Stomach (tissue), 4 donors: Measurements from ENCODE around the gene EIPR1.

Experiments used
- EP300 ChIP-seq: sonication (generic); formaldehyde crosslinking; IDR thresholded peaks from one replicate; pipeline ENCODE4 v1.6.1; 2017; ENCODE audit warnings: antibody characterized with exemption
- POLR2AphosphoS5 ChIP-seq, 3 donors: sonication (generic); formaldehyde crosslinking; IDR thresholded peaks; one replicate each; pipeline ENCODE4 v1.6.1; 2016; ENCODE audit warnings: antibody characterized with exemption in 3 of 3
- TF ChIP-seq, protein P1 (sequence below), 7 experiments: fragments of 450-650 bp in 4 of 7; fragments of 200-600 bp in 3 of 7; sonication (generic) in 3 of 7; IDR thresholded peaks; one replicate each; pipeline ENCODE4 v1.5.1; 2016 to 2019; ENCODE audit warnings: antibody characterized with exemption in 7 of 7, control low read depth in 2 of 7, mild to moderate bottlenecking in 1 of 7

- TF ChIP-seq, protein P1, sequence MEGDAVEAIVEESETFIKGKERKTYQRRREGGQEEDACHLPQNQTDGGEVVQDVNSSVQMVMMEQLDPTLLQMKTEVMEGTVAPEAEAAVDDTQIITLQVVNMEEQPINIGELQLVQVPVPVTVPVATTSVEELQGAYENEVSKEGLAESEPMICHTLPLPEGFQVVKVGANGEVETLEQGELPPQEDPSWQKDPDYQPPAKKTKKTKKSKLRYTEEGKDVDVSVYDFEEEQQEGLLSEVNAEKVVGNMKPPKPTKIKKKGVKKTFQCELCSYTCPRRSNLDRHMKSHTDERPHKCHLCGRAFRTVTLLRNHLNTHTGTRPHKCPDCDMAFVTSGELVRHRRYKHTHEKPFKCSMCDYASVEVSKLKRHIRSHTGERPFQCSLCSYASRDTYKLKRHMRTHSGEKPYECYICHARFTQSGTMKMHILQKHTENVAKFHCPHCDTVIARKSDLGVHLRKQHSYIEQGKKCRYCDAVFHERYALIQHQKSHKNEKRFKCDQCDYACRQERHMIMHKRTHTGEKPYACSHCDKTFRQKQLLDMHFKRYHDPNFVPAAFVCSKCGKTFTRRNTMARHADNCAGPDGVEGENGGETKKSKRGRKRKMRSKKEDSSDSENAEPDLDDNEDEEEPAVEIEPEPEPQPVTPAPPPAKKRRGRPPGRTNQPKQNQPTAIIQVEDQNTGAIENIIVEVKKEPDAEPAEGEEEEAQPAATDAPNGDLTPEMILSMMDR (IDR thresholded peaks at IDR 0.05), result no peak
- TF ChIP-seq POLR2AphosphoS5 (IDR thresholded peaks at IDR 0.05) (no peak), EP300 (no peak)
Measured at GRCh38 chr2:3146175-3146574, 231.4 kb downstream of the EIPR1 start.
